ENCODE results near the gene ATP8B4.

ATP8B4 gene

DNA sequence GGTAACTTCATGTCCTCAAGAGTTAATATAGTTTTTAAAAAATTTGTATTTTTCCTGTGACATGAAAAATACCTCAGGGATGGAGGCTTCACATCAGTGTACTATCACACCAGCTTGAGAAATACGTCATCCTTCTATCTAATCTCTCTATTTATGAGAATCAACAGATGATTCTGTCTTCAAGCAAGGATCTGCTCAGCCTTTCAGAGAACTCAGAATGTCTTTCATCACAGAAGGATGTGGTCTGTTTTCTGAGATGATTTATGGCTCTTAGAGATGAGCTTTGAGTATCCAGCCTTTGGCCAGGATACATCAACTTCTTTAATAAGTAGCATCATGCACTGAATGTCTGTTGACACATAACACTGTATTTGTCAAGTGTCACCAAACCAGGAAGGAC, 304.3 kb downstream of the ATP8B4 start:
- peak in 1 of 2 experiments; percentile 33 for DNase-seq (ENCODE audit: low read depth in 2 of 2)

DNA sequence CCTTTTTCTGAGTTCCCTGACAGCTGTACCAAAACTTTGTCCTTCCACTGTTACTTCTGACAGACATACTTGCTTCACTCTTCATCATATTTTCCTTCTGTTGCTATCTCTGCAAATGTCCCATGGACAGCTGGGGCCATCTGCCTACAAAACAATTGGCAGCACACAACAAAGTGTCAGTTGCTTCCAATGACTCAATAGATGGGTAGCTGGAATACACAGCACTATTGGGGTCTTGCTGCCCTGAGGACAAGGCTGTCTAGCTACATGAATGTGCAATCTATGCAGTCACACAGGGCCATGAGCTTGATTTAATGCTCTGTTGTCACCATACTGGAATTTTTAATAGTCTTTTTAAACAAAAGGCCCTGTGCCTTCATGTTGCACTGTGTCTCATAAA, 305.4 kb downstream of the ATP8B4 start:
- DNase-seq (ENCODE audit: low read depth in 2 of 2): no peak

DNA sequence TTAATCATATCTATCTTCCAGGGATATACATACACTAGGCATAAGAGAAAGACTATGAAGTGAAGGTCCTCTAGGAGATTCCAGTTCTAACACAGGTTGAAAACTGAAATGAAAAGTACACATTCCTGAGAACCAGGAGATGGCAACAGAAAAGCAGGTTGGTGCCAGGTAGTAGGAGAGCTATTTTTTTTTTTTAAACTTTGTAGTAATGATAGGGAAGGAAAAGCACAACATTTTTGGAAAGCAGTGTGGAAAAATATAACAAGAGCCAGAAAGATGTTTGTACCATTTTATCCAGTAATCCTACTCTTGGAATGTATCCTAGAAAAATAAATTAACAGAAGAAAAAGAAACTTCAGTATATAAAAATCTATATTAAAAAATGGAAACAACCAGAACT, 308.3 kb downstream of the ATP8B4 start:
- no peak for DNase-seq (ENCODE audit: low read depth in 2 of 2)

GRCh38 chr15:49809894-49810609, 309.0 kb downstream of the ATP8B4 start:
- no peak for DNase-seq (ENCODE audit: low read depth in 2 of 2)

GRCh38 chr15:49808341-49808740, 310.7 kb downstream of the ATP8B4 start:
- no peak for DNase-seq (ENCODE audit: low read depth in 2 of 2)
